CD14-positive monocyte (primary cell): ENCODE results near the gene SMIM35. TPM values are rescaled to one million over a fixed set of nuclear protein-coding genes. Genes with fewer than 3 reads are reported as not detected.

ENCODE experiments used
- DNase-seq, 3 donors: peaks; one replicate each; pipeline ENCODE4 v3.0.0-alpha.2; 2011 to 2022
- H2AFZ ChIP-seq: 2 replicates; pipeline ENCODE4 v1.6.0; 2012; ENCODE audit warnings: mild to moderate bottlenecking, low read depth, low read length, inconsistent platforms; ENCODE audit not compliant: insufficient read depth, poor library complexity, severe bottlenecking
- H3K27ac ChIP-seq, 2 donors: 1 replicate in 1 of 2; 2 replicates in 1 of 2; pipeline ENCODE4 v1.5.1; 2012 to 2013; ENCODE audit warnings: low read length in 2 of 2, control low read depth in 1 of 2, inconsistent platforms in 1 of 2, low read depth in 1 of 2, mild to moderate bottlenecking in 1 of 2
- H3K27me3 ChIP-seq, 2 donors: one replicate each; pipeline versions ENCODE4 v1.6.0 to v1.6.1; 2011 to 2013; ENCODE audit warnings: low read length in 2 of 2; ENCODE audit not compliant: control insufficient read depth in 2 of 2, insufficient read depth in 2 of 2
- H3K36me3 ChIP-seq, 2 donors: replicated peaks in 1 of 2; 1 replicate in 1 of 2; 2 replicates in 1 of 2; pipeline versions ENCODE4 v1.5.1 to v1.6.1; 2012 to 2013; ENCODE audit warnings: low read length in 2 of 2, control low read depth in 1 of 2, inconsistent platforms in 1 of 2, mild to moderate bottlenecking in 1 of 2; ENCODE audit not compliant: insufficient read depth in 2 of 2, control insufficient read depth in 1 of 2
- H3K4me1 ChIP-seq, 2 donors: 1 replicate in 1 of 2; 2 replicates in 1 of 2; pipeline versions ENCODE4 v1.5.1 to v1.6.1; 2012 to 2013; ENCODE audit warnings: low read length in 2 of 2, control low read depth in 1 of 2, inconsistent platforms in 1 of 2, mild to moderate bottlenecking in 1 of 2, moderate library complexity in 1 of 2; ENCODE audit not compliant: insufficient read depth in 2 of 2, control insufficient read depth in 1 of 2
- H3K4me2 ChIP-seq: replicated peaks from 2 replicates; pipeline ENCODE3; 2012; ENCODE audit warnings: low read length, moderate library complexity, mild to moderate bottlenecking; ENCODE audit not compliant: poor library complexity, severe bottlenecking; ENCODE audit errors: extremely low read depth
- H3K4me3 ChIP-seq, 3 experiments: fragments of 200-600 bp in 1 of 3; sonication (generic) in 1 of 3; replicated peaks in 1 of 3; 1 replicate in 2 of 3; 2 replicates in 1 of 3; pipeline ENCODE4 v1.5.1; 2011 to 2013; ENCODE audit warnings: low read length in 3 of 3, mild to moderate bottlenecking in 3 of 3, control low read depth in 2 of 3, low read depth in 2 of 3, inconsistent platforms in 1 of 3, moderate library complexity in 1 of 3
- H3K79me2 ChIP-seq: 2 replicates; pipeline ENCODE4 v1.6.0; 2012; ENCODE audit warnings: mild to moderate bottlenecking, control low read depth, inconsistent platforms, low read length, moderate library complexity; ENCODE audit not compliant: insufficient read depth
- H3K9ac ChIP-seq: 2 replicates; pipeline ENCODE4 v1.6.0; 2017; ENCODE audit warnings: low read length, mild to moderate bottlenecking; ENCODE audit not compliant: insufficient read depth, poor library complexity, severe bottlenecking
- H3K9me3 ChIP-seq, 2 donors: replicated peaks in 1 of 2; 1 replicate in 1 of 2; 2 replicates in 1 of 2; pipeline versions ENCODE4 v1.5.1 to v1.6.1; 2012 to 2013; ENCODE audit warnings: low read length in 2 of 2, control low read depth in 1 of 2; ENCODE audit not compliant: control insufficient read depth in 1 of 2, insufficient read depth in 1 of 2
- H4K20me1 ChIP-seq: 2 replicates; pipeline ENCODE4 v1.6.0; 2012; ENCODE audit warnings: mild to moderate bottlenecking, low read length, control low read depth, moderate library complexity; ENCODE audit not compliant: insufficient read depth
- H3K27ac Mint-ChIP-seq, 7 donors: one replicate each; pipeline ENCODE4 v1.8.0; 2020; ENCODE audit warnings: mild to moderate bottlenecking in 7 of 7, mixed read lengths in 7 of 7, moderate library complexity in 6 of 7, inconsistent platforms in 2 of 7
- H3K27me3 Mint-ChIP-seq, 3 donors: one replicate each; pipeline ENCODE4 v1.8.0; 2021 to 2022; ENCODE audit warnings: low read depth in 3 of 3, mild to moderate bottlenecking in 3 of 3, mixed read lengths in 3 of 3, moderate library complexity in 3 of 3, inconsistent platforms in 1 of 3
- H3K36me3 Mint-ChIP-seq, 2 donors: one replicate each; pipeline ENCODE4 v1.8.0; 2020; ENCODE audit warnings: mixed read lengths in 2 of 2, inconsistent platforms in 1 of 2, mild to moderate bottlenecking in 1 of 2
- H3K4me1 Mint-ChIP-seq: one replicate; pipeline ENCODE4 v1.8.0; 2020; ENCODE audit warnings: mild to moderate bottlenecking, mixed read lengths
- H3K4me3 Mint-ChIP-seq, 2 donors: one replicate each; pipeline ENCODE4 v1.8.0; 2020; ENCODE audit warnings: mild to moderate bottlenecking in 2 of 2, mixed read lengths in 2 of 2, moderate library complexity in 1 of 2
- H3K9me3 Mint-ChIP-seq, 7 donors: one replicate each; pipeline ENCODE4 v1.8.0; 2020 to 2022; ENCODE audit warnings: mixed read lengths in 7 of 7, mild to moderate bottlenecking in 6 of 7, moderate library complexity in 6 of 7, inconsistent platforms in 2 of 7
- WGBS: methylation state at CpG from one replicate; pipeline ENCODE4 v1.1.5; 2013; ENCODE audit warnings: missing lambda C conversion rate; ENCODE audit not compliant: insufficient coverage; 5-methylcytosine and 5-hydroxymethylcytosine counted together
- intact Hi-C, 2 donors: fragments of 100-400 bp; cut with micrococcal nuclease; formaldehyde crosslinking; loops; one replicate each; pipeline versions ENCODE4 v1.15.0 to v1.15.1; 2023
- polyA plus RNA-seq, 3 donors: library from polyadenylated mRNA; depleted of rRNA in 1 of 3; unstranded in 2 of 3; stranded (reverse) in 1 of 3; fragments of 300-500 nt in 2 of 3; fragments of >200 nt in 1 of 3; fragmentation: Illumina TruSeq in 2 of 3; gene quantifications; 1 replicate in 2 of 3; 2 replicates in 1 of 3; pipeline ENCODE4 v1.2.3, GENCODE V29; 2012 to 2021
- TF ChIP-seq, protein P1 (sequence below): fragments of 200-600 bp; IDR thresholded peaks from one replicate; pipeline ENCODE4 v1.8.0; 2022; ENCODE audit warnings: antibody characterized with exemption, mild to moderate bottlenecking

Gene SMIM35
- polyA plus RNA-seq, 3 donors = 0.05 to 0.29 (median 0.11) TPM

DNA sequence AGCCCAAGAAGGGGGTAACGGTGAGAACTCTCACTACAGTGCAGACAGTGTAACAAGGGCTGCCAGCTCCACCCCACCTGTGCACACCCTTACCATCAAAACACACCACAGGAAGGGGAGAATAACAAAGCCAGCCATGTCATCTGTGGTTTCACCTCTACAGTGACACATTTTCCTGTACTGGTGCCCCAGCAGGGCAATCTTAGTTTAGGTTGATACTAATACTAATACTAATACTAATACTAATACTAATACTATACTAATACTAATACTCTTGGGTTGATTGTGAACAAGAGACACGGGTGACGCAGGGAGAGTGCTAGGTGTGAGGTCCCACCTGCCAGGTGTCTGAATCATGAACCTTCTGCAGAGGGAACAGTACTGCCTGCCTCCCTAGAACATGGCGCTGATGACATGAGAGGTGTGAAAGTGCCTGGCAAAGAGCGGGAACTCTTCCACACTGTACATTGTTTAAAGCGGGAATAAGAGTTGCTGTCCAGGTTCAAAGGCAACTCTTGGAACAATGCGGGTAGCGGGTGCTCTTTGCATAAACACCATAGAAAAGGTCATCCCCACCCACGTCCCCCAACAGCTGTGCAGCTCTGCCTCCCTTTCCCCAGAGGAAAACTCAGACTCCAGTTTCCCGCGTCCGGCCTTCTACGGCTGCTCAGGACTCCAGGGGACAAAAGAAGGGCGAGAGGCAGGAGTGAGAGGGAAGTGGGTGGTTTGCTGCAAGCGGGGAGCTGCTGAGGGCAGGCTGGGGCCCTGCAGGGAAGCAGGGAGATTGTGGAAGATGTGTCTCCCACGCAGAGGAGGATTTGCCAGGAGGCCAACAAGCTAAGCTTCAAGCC lies 34.9 kb downstream of the SMIM35 start:
- Histone ChIP-seq H3K79me2 (no peaks in the 10 kb centered on the region), H2AFZ (no peak overlapping the region), H3K36me3 (no peaks in the 10 kb centered on the region), H3K4me1 (peaks cover 13 to 15% of the 10 kb centered on the region in 2 donors), H3K9ac (no peak overlapping the region), H3K4me2 (no peak overlapping the region), H3K4me3 (no peak overlapping the region), H3K27me3 (no peaks in the 10 kb centered on the region), H3K27ac (no peak overlapping the region), H4K20me1 (no peaks in the 10 kb centered on the region), H3K9me3 (no peaks in the 10 kb centered on the region)
- TF ChIP-seq, protein P1, sequence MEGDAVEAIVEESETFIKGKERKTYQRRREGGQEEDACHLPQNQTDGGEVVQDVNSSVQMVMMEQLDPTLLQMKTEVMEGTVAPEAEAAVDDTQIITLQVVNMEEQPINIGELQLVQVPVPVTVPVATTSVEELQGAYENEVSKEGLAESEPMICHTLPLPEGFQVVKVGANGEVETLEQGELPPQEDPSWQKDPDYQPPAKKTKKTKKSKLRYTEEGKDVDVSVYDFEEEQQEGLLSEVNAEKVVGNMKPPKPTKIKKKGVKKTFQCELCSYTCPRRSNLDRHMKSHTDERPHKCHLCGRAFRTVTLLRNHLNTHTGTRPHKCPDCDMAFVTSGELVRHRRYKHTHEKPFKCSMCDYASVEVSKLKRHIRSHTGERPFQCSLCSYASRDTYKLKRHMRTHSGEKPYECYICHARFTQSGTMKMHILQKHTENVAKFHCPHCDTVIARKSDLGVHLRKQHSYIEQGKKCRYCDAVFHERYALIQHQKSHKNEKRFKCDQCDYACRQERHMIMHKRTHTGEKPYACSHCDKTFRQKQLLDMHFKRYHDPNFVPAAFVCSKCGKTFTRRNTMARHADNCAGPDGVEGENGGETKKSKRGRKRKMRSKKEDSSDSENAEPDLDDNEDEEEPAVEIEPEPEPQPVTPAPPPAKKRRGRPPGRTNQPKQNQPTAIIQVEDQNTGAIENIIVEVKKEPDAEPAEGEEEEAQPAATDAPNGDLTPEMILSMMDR = no peak
- Mint-ChIP-seq H3K27ac (peak overlapping the region in 2 of 7 donors; percentile 10 to 43), H3K36me3 (no peaks in the 10 kb centered on the region), H3K4me1 (peaks cover 28% of the 10 kb centered on the region), H3K4me3 (no peak overlapping the region), H3K9me3 (peaks cover 0 to 2% (median 0%) of the 10 kb centered on the region in 7 donors), H3K27me3 (peaks cover 4 to 6% (median 6%) of the 10 kb centered on the region in 3 donors)
- WGBS = 51% methylated on average over 5 of the region's 16 CpGs
- intact Hi-C loops = loop anchor here (2.0 to 10.0 kb wide), 6 partner anchors 40 to 233 kb away; no protein-coding TSS in a partner anchor
- no peak for DNase-seq

DNA sequence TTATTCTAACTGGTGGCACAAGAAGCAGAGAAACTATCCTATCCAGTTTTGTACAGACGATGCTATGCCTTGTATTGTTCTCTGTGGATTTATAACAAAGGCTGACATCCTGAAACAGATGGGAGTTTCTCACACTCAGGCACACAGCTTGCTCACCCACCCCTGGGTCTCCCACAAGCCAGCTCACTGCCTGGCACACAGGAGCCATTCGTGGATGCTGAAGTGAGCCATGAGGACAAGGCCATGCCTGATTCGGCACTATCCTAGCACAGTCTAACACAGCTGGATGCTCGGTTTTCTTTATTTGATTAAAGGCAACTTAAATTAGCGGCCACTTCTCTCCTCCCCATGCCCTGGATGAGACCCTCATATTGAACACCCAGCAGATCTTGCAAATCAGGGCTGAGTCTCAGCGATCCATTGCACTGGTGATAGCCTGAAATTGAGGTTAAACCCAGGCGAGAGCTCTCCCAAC lies 35.6 kb downstream of the SMIM35 start:
- H4K20me1 ChIP-seq = no peaks in the 10 kb centered on the region
- no peaks in the 10 kb centered on the region for H3K9me3 ChIP-seq
- H3K4me2 ChIP-seq = no peak overlapping the region
- no peaks in the 10 kb centered on the region for H3K36me3 ChIP-seq
- intact Hi-C loops = loop anchor here (5.0 to 10.0 kb wide), 3 partner anchors 39 to 104 kb away; no protein-coding TSS in a partner anchor
- TF ChIP-seq, protein P1 = no peak
- Mint-ChIP-seq H3K27ac (peak overlapping the region in 1 of 7 donors; percentile 43), H3K4me1 (peaks cover 26% of the 10 kb centered on the region), H3K27me3 (peaks cover 3 to 5% (median 4%) of the 10 kb centered on the region in 3 donors), H3K4me3 (no peak overlapping the region), H3K9me3 (peaks cover 0 to 2% (median 0%) of the 10 kb centered on the region in 7 donors), H3K36me3 (no peaks in the 10 kb centered on the region)
- peaks cover 13 to 15% of the 10 kb centered on the region in 2 donors for H3K4me1 ChIP-seq
- H3K79me2 ChIP-seq = no peaks in the 10 kb centered on the region
- DNase-seq = no peak
- H2AFZ ChIP-seq = no peak overlapping the region
- no peak overlapping the region for H3K27ac ChIP-seq
- H3K27me3 ChIP-seq = no peaks in the 10 kb centered on the region
- H3K9ac ChIP-seq = no peak overlapping the region
- H3K4me3 ChIP-seq = no peak overlapping the region
- 79% methylated on average over 5 of the region's 7 CpGs for WGBS
